ENCODE results near the gene HNRNPA3.

HNRNPA3 gene

GRCh38 chr2:177242121-177242987, 29.8 kb downstream of the HNRNPA3 start:
- H3K36me3 ChIP-seq (ENCODE audit: insufficient read depth), result no peaks in the 10 kb centered on the region
- H3K9ac ChIP-seq, result no peak overlapping the region
- no peak for TF ChIP-seq CTCF (conservative IDR thresholded peaks at IDR 0.05; ENCODE audit: low read depth, low read length)
- peak overlapping the region; percentile 16; the same call in 1 of the 2 replicates for H3K27ac ChIP-seq
- peak overlapping the region; percentile 6; the same call in 1 of the 2 replicates for H3K4me2 ChIP-seq
- H3K4me3 ChIP-seq (IDR thresholded peaks at IDR 0.05; ENCODE audit: insufficient read depth, low read depth, low read length), result no peak overlapping the region
- H3K4me1 ChIP-seq (ENCODE audit: low read depth, poor library complexity, severe bottlenecking), result peaks cover 94% of the 10 kb centered on the region
- H4K20me1 ChIP-seq (ENCODE audit: insufficient read depth), result peaks cover 87% of the 10 kb centered on the region
- H3K27me3 ChIP-seq (ENCODE audit: insufficient read depth, low read depth), result no peaks in the 10 kb centered on the region
- H2AFZ ChIP-seq (ENCODE audit: low read depth), result no peak overlapping the region
- H3K79me2 ChIP-seq (ENCODE audit: insufficient read depth, low read depth), result peaks cover 100% of the 10 kb centered on the region

- H3K4me3 ChIP-seq (IDR thresholded peaks at IDR 0.05; ENCODE audit: insufficient read depth, low read depth, low read length), result no peak overlapping the region
- peak overlapping the region; percentile 6; the same call in 1 of the 2 replicates for H3K4me2 ChIP-seq
- no peaks in the 10 kb centered on the region for H3K36me3 ChIP-seq (ENCODE audit: insufficient read depth)
- peaks cover 87% of the 10 kb centered on the region for H4K20me1 ChIP-seq (ENCODE audit: insufficient read depth)
- H3K9ac ChIP-seq, result no peak overlapping the region
- no peak for TF ChIP-seq CTCF (conservative IDR thresholded peaks at IDR 0.05; ENCODE audit: low read depth, low read length)
- H3K4me1 ChIP-seq (ENCODE audit: low read depth, poor library complexity, severe bottlenecking), result peaks cover 94% of the 10 kb centered on the region
- H3K79me2 ChIP-seq (ENCODE audit: insufficient read depth, low read depth), result peaks cover 100% of the 10 kb centered on the region
- peak overlapping the region; percentile 16; the same call in 1 of the 2 replicates for H3K27ac ChIP-seq
- H3K27me3 ChIP-seq (ENCODE audit: insufficient read depth, low read depth), result no peaks in the 10 kb centered on the region
- H2AFZ ChIP-seq (ENCODE audit: low read depth), result no peak overlapping the region
Observed at GRCh38 chr2:177243073-177243472, 30.5 kb downstream of the HNRNPA3 start.

GRCh38 chr2:177243476-177243875, 30.9 kb downstream of the HNRNPA3 start:
- Histone ChIP-seq H4K20me1 (ENCODE audit: insufficient read depth) (peaks cover 87% of the 10 kb centered on the region), H3K4me3 (IDR thresholded peaks at IDR 0.05; ENCODE audit: insufficient read depth, low read depth, low read length) (no peak overlapping the region), H3K27me3 (ENCODE audit: insufficient read depth, low read depth) (no peaks in the 10 kb centered on the region), H3K36me3 (ENCODE audit: insufficient read depth) (no peaks in the 10 kb centered on the region), H2AFZ (ENCODE audit: low read depth) (no peak overlapping the region), H3K4me2 (peak overlapping the region; percentile 6; the same call in 1 of the 2 replicates), H3K9ac (no peak overlapping the region), H3K4me1 (ENCODE audit: low read depth, poor library complexity, severe bottlenecking) (peaks cover 93% of the 10 kb centered on the region), H3K79me2 (ENCODE audit: insufficient read depth, low read depth) (peaks cover 100% of the 10 kb centered on the region), H3K27ac (peak overlapping the region; percentile 16; the same call in 1 of the 2 replicates)
- no peak for TF ChIP-seq CTCF (conservative IDR thresholded peaks at IDR 0.05; ENCODE audit: low read depth, low read length)

- Histone ChIP-seq H3K27ac (no peak overlapping the region), H3K4me1 (ENCODE audit: low read depth, poor library complexity, severe bottlenecking) (peaks cover 92% of the 10 kb centered on the region), H4K20me1 (ENCODE audit: insufficient read depth) (peaks cover 85% of the 10 kb centered on the region), H3K27me3 (ENCODE audit: insufficient read depth, low read depth) (no peaks in the 10 kb centered on the region), H3K4me3 (IDR thresholded peaks at IDR 0.05; ENCODE audit: insufficient read depth, low read depth, low read length) (no peak overlapping the region), H2AFZ (ENCODE audit: low read depth) (no peak overlapping the region), H3K4me2 (no peak overlapping the region; the same call in 1 of the 2 replicates), H3K36me3 (ENCODE audit: insufficient read depth) (no peaks in the 10 kb centered on the region), H3K79me2 (ENCODE audit: insufficient read depth, low read depth) (peaks cover 100% of the 10 kb centered on the region), H3K9ac (no peak overlapping the region)
- TF ChIP-seq CTCF (conservative IDR thresholded peaks at IDR 0.05; ENCODE audit: low read depth, low read length), result no peak
Observed at GRCh38 chr2:177244244-177244771, 31.7 kb downstream of the HNRNPA3 start.
